Mesenchymal stem cell (in vitro differentiated cells and primary cell): Measurements from ENCODE around the gene SNCB.
A peak's percentile ranks its signal among the peaks of the same experiment; 100 is the strongest.

Experiments used
- DNase-seq: peaks from one replicate; pipeline ENCODE4 v3.0.0-alpha.2; 2013
- H2AFZ ChIP-seq: one replicate; pipeline ENCODE4 v1.6.1; 2013; ENCODE audit warnings: low read depth, mild to moderate bottlenecking, control low read depth, inconsistent platforms, low read length, moderate library complexity
- H2AK5ac ChIP-seq: 2 replicates; pipeline ENCODE4 v1.6.1; 2013; ENCODE audit warnings: low read length, moderate library complexity, mild to moderate bottlenecking, inconsistent platforms; ENCODE audit not compliant: severe bottlenecking
- H2BK120ac ChIP-seq: one replicate; pipeline ENCODE4 v1.6.1; 2013; ENCODE audit warnings: low read depth, mild to moderate bottlenecking, inconsistent platforms, low read length, moderate library complexity
- H2BK12ac ChIP-seq, 2 experiments: one replicate each; pipeline ENCODE4 v1.6.1; 2013; ENCODE audit warnings: inconsistent platforms in 2 of 2, low read length in 2 of 2, mild to moderate bottlenecking in 2 of 2, moderate library complexity in 2 of 2, control low read depth in 1 of 2
- H2BK15ac ChIP-seq: one replicate; pipeline ENCODE4 v1.6.1; 2013; ENCODE audit warnings: mild to moderate bottlenecking, low read depth, inconsistent platforms; ENCODE audit not compliant: poor library complexity, severe bottlenecking
- H2BK5ac ChIP-seq: 2 replicates; pipeline ENCODE4 v1.6.1; 2013; ENCODE audit warnings: low read depth, mild to moderate bottlenecking, low read length, control low read depth, inconsistent platforms; ENCODE audit not compliant: poor library complexity, severe bottlenecking
- H3K14ac ChIP-seq, 2 experiments: one replicate each; pipeline ENCODE4 v1.6.1; 2013; ENCODE audit warnings: inconsistent platforms in 2 of 2, low read length in 2 of 2, control low read depth in 1 of 2, mild to moderate bottlenecking in 1 of 2, moderate library complexity in 1 of 2
- H3K18ac ChIP-seq, 2 experiments: one replicate each; pipeline ENCODE4 v1.6.1; 2013; ENCODE audit warnings: inconsistent platforms in 2 of 2, low read length in 2 of 2, control low read depth in 1 of 2, low read depth in 1 of 2, mild to moderate bottlenecking in 1 of 2
- H3K23ac ChIP-seq, 2 experiments: one replicate each; pipeline ENCODE4 v1.6.1; 2013; ENCODE audit warnings: inconsistent platforms in 2 of 2, low read length in 2 of 2, mild to moderate bottlenecking in 2 of 2, moderate library complexity in 2 of 2, control low read depth in 1 of 2
- H3K27ac ChIP-seq: 2 replicates; pipeline ENCODE4 v1.5.1; 2013; ENCODE audit warnings: mild to moderate bottlenecking, moderate library complexity, low read length, control low read depth, inconsistent platforms; ENCODE audit not compliant: poor library complexity, severe bottlenecking
- H3K27me3 ChIP-seq, 2 experiments: 2 replicates each; pipeline versions ENCODE4 v1.6.1 to v1.7.0; 2013; ENCODE audit warnings: low read length in 2 of 2, mild to moderate bottlenecking in 2 of 2, moderate library complexity in 2 of 2, control low read depth in 1 of 2, inconsistent platforms in 1 of 2; ENCODE audit not compliant: control insufficient read depth in 1 of 2, insufficient read depth in 1 of 2
- H3K36me3 ChIP-seq, 2 experiments: 2 replicates each; pipeline versions ENCODE4 v1.6.1 to v1.7.0; 2013; ENCODE audit warnings: low read length in 2 of 2, control low read depth in 1 of 2, inconsistent platforms in 1 of 2, low read depth in 1 of 2, mild to moderate bottlenecking in 1 of 2; ENCODE audit not compliant: insufficient read depth in 2 of 2, control insufficient read depth in 1 of 2
- H3K4ac ChIP-seq, 2 experiments: one replicate each; pipeline ENCODE4 v1.6.1; 2013; ENCODE audit warnings: inconsistent platforms in 2 of 2, low read length in 2 of 2, mild to moderate bottlenecking in 2 of 2, moderate library complexity in 2 of 2, control low read depth in 1 of 2, low read depth in 1 of 2
- H3K4me1 ChIP-seq: 2 replicates; pipeline ENCODE4 v1.6.1; 2013; ENCODE audit warnings: low read depth, low read length, control low read depth; ENCODE audit not compliant: control insufficient read depth, insufficient read depth
- H3K4me2 ChIP-seq: 2 replicates; pipeline ENCODE4 v1.6.1; 2013; ENCODE audit warnings: low read length, mild to moderate bottlenecking, inconsistent platforms; ENCODE audit not compliant: poor library complexity, severe bottlenecking
- H3K4me3 ChIP-seq, 2 experiments: 2 replicates each; pipeline versions ENCODE4 v1.5.1 to v1.7.0; 2013; ENCODE audit warnings: low read length in 2 of 2, mild to moderate bottlenecking in 2 of 2, control low read depth in 1 of 2, low read depth in 1 of 2; ENCODE audit not compliant: insufficient read depth in 1 of 2
- H3K79me1 ChIP-seq: replicated peaks from 2 replicates; pipeline ENCODE4 v1.6.1; 2013; ENCODE audit warnings: mild to moderate bottlenecking, control low read depth, low read length, inconsistent platforms; ENCODE audit not compliant: poor library complexity, severe bottlenecking
- H3K9ac ChIP-seq: 2 replicates; pipeline ENCODE4 v1.7.0; 2013; ENCODE audit warnings: mild to moderate bottlenecking, low read length, moderate library complexity
- H3K9me3 ChIP-seq: 2 replicates; pipeline ENCODE4 v1.7.0; 2013; ENCODE audit warnings: mild to moderate bottlenecking, low read length; ENCODE audit not compliant: control insufficient read depth
- H4K8ac ChIP-seq: one replicate; pipeline ENCODE4 v1.6.1; 2013; ENCODE audit warnings: inconsistent platforms, mild to moderate bottlenecking, low read length, moderate library complexity
- H4K91ac ChIP-seq: one replicate; pipeline ENCODE4 v1.6.1; 2013; ENCODE audit warnings: mild to moderate bottlenecking, low read length, inconsistent platforms
- WGBS: methylation state at CpG from one replicate; pipeline ENCODE4 v1.1.7; 2013; ENCODE audit warnings: mixed read lengths; 5-methylcytosine and 5-hydroxymethylcytosine counted together

The SNCB gene

GRCh38 chr5:176632745-176633144 lies 2.4 kb upstream of the SNCB start:
- Histone ChIP-seq H3K4me2 (no peak overlapping the region), H3K4me3 (no peak overlapping the region), H3K23ac (no peak overlapping the region), H4K91ac (no peak overlapping the region), H3K4me1 (peaks cover 21% of the 10 kb centered on the region), H3K9ac (no peak overlapping the region), H3K9me3 (peaks cover 6% of the 10 kb centered on the region), H2AK5ac (no peak overlapping the region), H2AFZ (no peak overlapping the region), H3K27ac (no peak overlapping the region), H3K79me1 (no peaks in the 10 kb centered on the region), H3K27me3 (peaks cover 72 to 80% of the 10 kb centered on the region in 2 experiments), H3K14ac (no peak overlapping the region), H2BK5ac (no peak overlapping the region), H3K18ac (no peak overlapping the region), H2BK12ac (no peak overlapping the region), H4K8ac (no peak overlapping the region), H3K36me3 (no peaks in the 10 kb centered on the region), H2BK120ac (no peak overlapping the region), H3K4ac (no peak overlapping the region), H2BK15ac (no peak overlapping the region)
- no peak for DNase-seq
- WGBS, result 77% methylated on average over 2 of the region's 2 CpGs

GRCh38 chr5:176631383-176632200 lies 1.3 kb upstream of the SNCB start:
- H4K8ac ChIP-seq, result no peak overlapping the region
- no peak overlapping the region for H2AFZ ChIP-seq
- H3K18ac ChIP-seq, result no peak overlapping the region
- peaks cover 6% of the 10 kb centered on the region for H3K9me3 ChIP-seq
- no peak overlapping the region for H4K91ac ChIP-seq
- no peak overlapping the region for H3K9ac ChIP-seq
- H3K27ac ChIP-seq, result no peak overlapping the region
- no peaks in the 10 kb centered on the region for H3K79me1 ChIP-seq
- H3K4ac ChIP-seq, result no peak overlapping the region
- peaks cover 28% of the 10 kb centered on the region for H3K4me1 ChIP-seq
- H2BK15ac ChIP-seq, result no peak overlapping the region
- H3K4me2 ChIP-seq, result no peak overlapping the region
- no peak for DNase-seq
- no peak overlapping the region for H2BK5ac ChIP-seq
- no peak overlapping the region for H2BK120ac ChIP-seq
- H3K36me3 ChIP-seq, result no peaks in the 10 kb centered on the region
- H2AK5ac ChIP-seq, result no peak overlapping the region
- H3K27me3 ChIP-seq, result peaks cover 68 to 77% of the 10 kb centered on the region in 2 experiments
- 90% methylated on average over 6 of the region's 7 CpGs for WGBS
- no peak overlapping the region for H3K23ac ChIP-seq
- no peak overlapping the region for H2BK12ac ChIP-seq
- no peak overlapping the region for H3K4me3 ChIP-seq
- no peak overlapping the region for H3K14ac ChIP-seq

GRCh38 chr5:176630681-176631222 lies 418 bp upstream of the SNCB start:
- H3K4ac ChIP-seq, result no peak overlapping the region
- no peak overlapping the region for H3K18ac ChIP-seq
- no peak overlapping the region for H2BK5ac ChIP-seq
- H3K36me3 ChIP-seq, result no peaks in the 10 kb centered on the region
- peak overlapping the region; percentile 92 for H3K4me2 ChIP-seq
- no peak overlapping the region for H2BK15ac ChIP-seq
- peaks cover 6% of the 10 kb centered on the region for H3K9me3 ChIP-seq
- H3K79me1 ChIP-seq, result no peaks in the 10 kb centered on the region
- H4K91ac ChIP-seq, result no peak overlapping the region
- no peak overlapping the region for H2BK120ac ChIP-seq
- H3K14ac ChIP-seq, result no peak overlapping the region
- 20% methylated on average over 20 of the region's 20 CpGs for WGBS
- H3K4me1 ChIP-seq, result peaks cover 29% of the 10 kb centered on the region
- DNase-seq, result no peak
- no peak overlapping the region for H3K23ac ChIP-seq
- no peak overlapping the region for H4K8ac ChIP-seq
- H3K4me3 ChIP-seq, result peak overlapping the region; percentile 36 to 74
- H3K9ac ChIP-seq, result peak overlapping the region; percentile 17
- H2BK12ac ChIP-seq, result no peak overlapping the region
- H2AK5ac ChIP-seq, result no peak overlapping the region
- no peak overlapping the region for H3K27ac ChIP-seq
- no peak overlapping the region for H2AFZ ChIP-seq
- peaks cover 66 to 72% of the 10 kb centered on the region in 2 experiments for H3K27me3 ChIP-seq

GRCh38 chr5:176629317-176629852 lies 949 bp downstream of the SNCB start:
- 11% methylated on average over 34 of the region's 34 CpGs for WGBS
- peaks cover 60 to 73% of the 10 kb centered on the region in 2 experiments for H3K27me3 ChIP-seq

More at GRCh38 chr5:176629317-176629852, 949 bp downstream of the SNCB start:
- no peak overlapping the region for H3K27ac ChIP-seq
- H3K9me3 ChIP-seq, result no peaks in the 10 kb centered on the region
- no peak overlapping the region for H4K91ac ChIP-seq
- no peak overlapping the region for H3K4ac ChIP-seq
- peak overlapping the region; percentile 92 for H3K4me2 ChIP-seq
- H2BK120ac ChIP-seq, result no peak overlapping the region
- no peak overlapping the region for H3K14ac ChIP-seq
- no peak overlapping the region for H3K23ac ChIP-seq
- H3K4me3 ChIP-seq, result peak overlapping the region; percentile 36 to 74
- H3K9ac ChIP-seq, result no peak overlapping the region
- no peak overlapping the region for H2BK12ac ChIP-seq
- no peak overlapping the region for H2AFZ ChIP-seq
- no peak overlapping the region for H2BK5ac ChIP-seq
- no peaks in the 10 kb centered on the region for H3K79me1 ChIP-seq
- H4K8ac ChIP-seq, result no peak overlapping the region
- H2AK5ac ChIP-seq, result no peak overlapping the region
- DNase-seq, result no peak
- H3K4me1 ChIP-seq, result peaks cover 32% of the 10 kb centered on the region
- no peaks in the 10 kb centered on the region for H3K36me3 ChIP-seq
- H3K18ac ChIP-seq, result no peak overlapping the region
- H2BK15ac ChIP-seq, result no peak overlapping the region
